Calu3 (cell line): Measurements from ENCODE around the gene SHISA9. TPM values are rescaled to one million over a fixed set of nuclear protein-coding genes. Genes with fewer than 3 reads are reported as not detected.

Experiments used
- BruUV-seq: library from RNA; stranded (reverse); fragments of 400-500 nt; replicated peaks from 2 replicates; lab custom pipeline; 2021; lab: Mats Ljungman, UMichigan
- CTCF ChIA-PET: fragments of 300-600 bp; sonication (Branson Sonifier 250); formaldehyde crosslinking; loops from one replicate; lab custom pipeline; 2022; ENCODE audit warnings: antibody characterized with exemption; lab: Charles Lee
- DNase-seq: peaks from one replicate; pipeline ENCODE4 v3.0.0; 2022
- H3K27ac Mint-ChIP-seq: one replicate; pipeline ENCODE4 v1.8.0; 2022; ENCODE audit warnings: mixed read lengths; ENCODE audit not compliant: unreplicated experiment
- H3K27me3 Mint-ChIP-seq: one replicate; pipeline ENCODE4 v1.8.0; 2022; ENCODE audit warnings: mixed read lengths; ENCODE audit not compliant: unreplicated experiment
- H3K36me3 Mint-ChIP-seq: one replicate; pipeline ENCODE4 v1.8.0; 2022; ENCODE audit warnings: mild to moderate bottlenecking, moderate library complexity, mixed read lengths; ENCODE audit not compliant: insufficient read depth, unreplicated experiment
- H3K4me1 Mint-ChIP-seq: one replicate; pipeline ENCODE4 v1.8.0; 2022; ENCODE audit warnings: mild to moderate bottlenecking, low read depth, mixed read lengths; ENCODE audit not compliant: unreplicated experiment
- H3K4me3 Mint-ChIP-seq: one replicate; pipeline ENCODE4 v1.8.0; 2022; ENCODE audit warnings: mild to moderate bottlenecking, low read depth, moderate library complexity, mixed read lengths; ENCODE audit not compliant: unreplicated experiment
- H3K9me3 Mint-ChIP-seq: one replicate; pipeline ENCODE4 v1.8.0; 2022; ENCODE audit warnings: low read depth, mixed read lengths; ENCODE audit not compliant: unreplicated experiment
- intact Hi-C: fragments of 100-400 bp; cut with micrococcal nuclease; formaldehyde crosslinking; loops from one replicate; pipeline ENCODE4 v1.10.0; 2022; ENCODE audit not compliant: unreplicated experiment
- total RNA-seq: library from RNA; stranded (reverse); gene quantifications from 2 replicates; pipeline ENCODE4 v1.2.3, GENCODE V29; 2022
- TF ChIP-seq, protein P1 (sequence below): fragments of 200-600 bp; IDR thresholded peaks from one replicate; pipeline ENCODE4 v1.8.0; 2022; ENCODE audit warnings: antibody characterized with exemption; ENCODE audit not compliant: unreplicated experiment

Gene SHISA9
- total RNA-seq, 1 experiment from 2014 or later: not detected

- H3K4me1 Mint-ChIP-seq: no peaks in the 10 kb centered on the region
- intact Hi-C loops: no loop called here
- TF ChIP-seq, protein P1, sequence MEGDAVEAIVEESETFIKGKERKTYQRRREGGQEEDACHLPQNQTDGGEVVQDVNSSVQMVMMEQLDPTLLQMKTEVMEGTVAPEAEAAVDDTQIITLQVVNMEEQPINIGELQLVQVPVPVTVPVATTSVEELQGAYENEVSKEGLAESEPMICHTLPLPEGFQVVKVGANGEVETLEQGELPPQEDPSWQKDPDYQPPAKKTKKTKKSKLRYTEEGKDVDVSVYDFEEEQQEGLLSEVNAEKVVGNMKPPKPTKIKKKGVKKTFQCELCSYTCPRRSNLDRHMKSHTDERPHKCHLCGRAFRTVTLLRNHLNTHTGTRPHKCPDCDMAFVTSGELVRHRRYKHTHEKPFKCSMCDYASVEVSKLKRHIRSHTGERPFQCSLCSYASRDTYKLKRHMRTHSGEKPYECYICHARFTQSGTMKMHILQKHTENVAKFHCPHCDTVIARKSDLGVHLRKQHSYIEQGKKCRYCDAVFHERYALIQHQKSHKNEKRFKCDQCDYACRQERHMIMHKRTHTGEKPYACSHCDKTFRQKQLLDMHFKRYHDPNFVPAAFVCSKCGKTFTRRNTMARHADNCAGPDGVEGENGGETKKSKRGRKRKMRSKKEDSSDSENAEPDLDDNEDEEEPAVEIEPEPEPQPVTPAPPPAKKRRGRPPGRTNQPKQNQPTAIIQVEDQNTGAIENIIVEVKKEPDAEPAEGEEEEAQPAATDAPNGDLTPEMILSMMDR: no peak
- no peak for DNase-seq
- CTCF ChIA-PET: no interaction called here
- no peak overlapping the region for H3K27ac Mint-ChIP-seq
- no TSS peak for BruUV-seq
- H3K36me3 Mint-ChIP-seq: no peaks in the 10 kb centered on the region
- H3K4me3 Mint-ChIP-seq: no peak overlapping the region
- H3K27me3 Mint-ChIP-seq: no peaks in the 10 kb centered on the region
- H3K9me3 Mint-ChIP-seq: peaks cover 2% of the 10 kb centered on the region
Observed at GRCh38 chr16:13245713-13246377, 344.4 kb downstream of the SHISA9 start.

- no TSS peak for BruUV-seq
- intact Hi-C loops: no loop called here
- CTCF ChIA-PET: no interaction called here
- Mint-ChIP-seq H3K27me3 (no peaks in the 10 kb centered on the region), H3K36me3 (no peaks in the 10 kb centered on the region), H3K9me3 (peaks cover 12% of the 10 kb centered on the region), H3K4me1 (no peaks in the 10 kb centered on the region), H3K4me3 (no peak overlapping the region), H3K27ac (no peak overlapping the region)
- no peak for DNase-seq
- TF ChIP-seq, protein P1: no peak
Observed at GRCh38 chr16:13254998-13255614, 353.7 kb downstream of the SHISA9 start.

GRCh38 chr16:13262270-13263090 is 361.1 kb downstream of the SHISA9 start:
- H3K27ac Mint-ChIP-seq: no peak overlapping the region
- no peak overlapping the region for H3K4me3 Mint-ChIP-seq
- BruUV-seq: no TSS peak
- TF ChIP-seq, protein P1: no peak
- intact Hi-C loops: no loop called here
- CTCF ChIA-PET: no interaction called here
- H3K9me3 Mint-ChIP-seq: peaks cover 10% of the 10 kb centered on the region
- no peaks in the 10 kb centered on the region for H3K27me3 Mint-ChIP-seq
- no peak for DNase-seq
- H3K4me1 Mint-ChIP-seq: no peaks in the 10 kb centered on the region
- H3K36me3 Mint-ChIP-seq: no peaks in the 10 kb centered on the region

DNA sequence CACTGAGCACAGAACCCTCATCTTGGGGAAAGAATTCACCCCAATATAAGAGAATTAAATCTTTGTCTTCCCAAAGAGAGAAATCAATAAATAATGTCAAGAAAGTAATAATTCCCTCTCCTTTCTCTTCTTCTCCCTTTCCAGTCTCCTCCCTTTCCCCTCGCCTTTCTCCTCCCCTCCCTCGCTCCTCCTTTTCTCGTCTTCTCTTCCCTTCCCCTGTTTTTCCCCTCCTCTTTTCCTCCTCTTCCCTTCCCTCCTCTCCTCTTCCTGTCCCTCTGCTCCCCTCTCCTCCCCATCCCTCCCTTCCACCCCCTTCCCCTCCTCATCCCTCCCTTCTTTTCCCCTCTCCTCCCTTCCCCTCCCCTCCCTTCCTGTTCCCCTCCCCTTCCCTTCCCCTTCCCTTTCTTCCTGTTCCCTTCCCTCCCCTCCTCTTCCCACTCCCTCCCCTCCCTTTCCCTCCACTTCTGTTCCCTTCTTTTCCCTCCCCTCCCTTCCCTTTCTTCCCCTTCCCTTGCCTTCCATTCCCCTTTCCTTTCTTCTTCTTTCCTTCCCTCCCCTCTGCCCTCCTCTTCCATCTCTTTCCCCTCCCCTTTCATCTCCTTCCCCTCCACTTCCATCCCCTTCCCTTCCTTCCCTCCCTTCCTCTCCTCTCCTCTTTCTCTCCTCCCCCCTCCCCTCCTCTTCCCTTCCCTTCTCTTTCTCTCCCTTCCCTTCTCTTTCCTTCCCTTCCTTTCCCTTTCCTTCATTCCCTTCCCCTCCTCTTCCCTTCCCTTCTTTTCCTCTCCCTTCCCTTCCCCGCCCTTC is 363.6 kb downstream of the SHISA9 start:
- no TSS peak for BruUV-seq
- TF ChIP-seq, protein P1: no peak
- Mint-ChIP-seq H3K27me3 (no peaks in the 10 kb centered on the region), H3K4me3 (no peak overlapping the region), H3K4me1 (no peaks in the 10 kb centered on the region), H3K27ac (no peak overlapping the region), H3K9me3 (peaks cover 10% of the 10 kb centered on the region), H3K36me3 (no peaks in the 10 kb centered on the region)
- CTCF ChIA-PET: no interaction called here
- intact Hi-C loops: no loop called here
- no peak for DNase-seq
